Neural cell (in vitro differentiated cells): Measurements from ENCODE around the gene CLIP4. TPM values are rescaled to one million over a fixed set of nuclear protein-coding genes. Genes with fewer than 3 reads are reported as not detected.

Experiments
- H2AFZ ChIP-seq: fragments of 200-600, 300-800 bp; sonication (generic), shearing (Covaris generic); 2 replicates; pipeline ENCODE4 v1.6.0; 2014; ENCODE audit warnings: low read depth, mild to moderate bottlenecking, antibody characterized with exemption, low read length, moderate library complexity
- H3F3A ChIP-seq: fragments of 200-600 bp; shearing (Covaris generic); 2 replicates; pipeline ENCODE4 v1.6.1; 2016; ENCODE audit warnings: mild to moderate bottlenecking, moderate library complexity, mixed read lengths, antibody characterized with exemption, low read length; ENCODE audit not compliant: insufficient read depth, poor library complexity, severe bottlenecking
- H3K27ac ChIP-seq: fragments of 200-600, 300-800 bp; sonication (generic), shearing (Covaris generic); 2 replicates; pipeline ENCODE4 v1.5.1; 2014; ENCODE audit warnings: mild to moderate bottlenecking, low read length, moderate library complexity
- H3K27me3 ChIP-seq: fragments of 300-800, 200-600 bp; sonication (generic), shearing (Covaris generic); 2 replicates; pipeline ENCODE4 v1.6.0; 2014; ENCODE audit warnings: mild to moderate bottlenecking, low read depth, low read length, moderate library complexity; ENCODE audit not compliant: insufficient read depth
- H3K36me3 ChIP-seq: fragments of 300-800, 200-600 bp; sonication (generic), shearing (Covaris generic); 2 replicates; pipeline ENCODE4 v1.5.1; 2014; ENCODE audit warnings: mild to moderate bottlenecking, antibody characterized with exemption, low read length, moderate library complexity; ENCODE audit not compliant: insufficient read depth
- H3K4me2 ChIP-seq: fragments of 300-800, 200-600 bp; sonication (generic), shearing (Covaris generic); 2 replicates; pipeline ENCODE4 v1.6.0; 2014; ENCODE audit warnings: mild to moderate bottlenecking, low read length
- H3K4me3 ChIP-seq: fragments of 300-800, 200-600 bp; sonication (generic), shearing (Covaris generic); 2 replicates; pipeline ENCODE4 v1.5.1; 2014; ENCODE audit warnings: mild to moderate bottlenecking, low read length, moderate library complexity
- H3K79me2 ChIP-seq: fragments of 200-600 bp; shearing (Covaris generic); replicated peaks from 2 replicates; pipeline ENCODE4 v1.6.0; 2014; ENCODE audit warnings: mild to moderate bottlenecking, low read length, moderate library complexity; ENCODE audit not compliant: insufficient read depth
- H3K9ac ChIP-seq: fragments of 300-800, 200-600 bp; sonication (generic), shearing (Covaris generic); 2 replicates; pipeline ENCODE4 v1.6.1; 2016; ENCODE audit warnings: mild to moderate bottlenecking, low read length, mixed read lengths
- H3K9me2 ChIP-seq: fragments of 200-600 bp; shearing (Covaris generic); 2 replicates; pipeline ENCODE4 v1.6.1; 2016; ENCODE audit warnings: mild to moderate bottlenecking, low read length, mixed read lengths; ENCODE audit not compliant: insufficient read depth
- H3K9me3 ChIP-seq: fragments of 200-600, 300-800 bp; sonication (generic), shearing (Covaris generic); 2 replicates; pipeline ENCODE4 v1.6.1; 2016; ENCODE audit warnings: mild to moderate bottlenecking, mixed run types, low read length, moderate library complexity, mixed read lengths
- H4K20me1 ChIP-seq: fragments of 200-600 bp; shearing (Covaris generic); 2 replicates; pipeline ENCODE4 v1.6.1; 2016; ENCODE audit warnings: mild to moderate bottlenecking, mixed run types; ENCODE audit not compliant: insufficient read depth
- CTCF ChIP-seq: fragments of 450-650 bp; IDR thresholded peaks from 2 replicates; pipeline ENCODE4 v1.5.1; 2014; ENCODE audit warnings: antibody characterized with exemption, mild to moderate bottlenecking, moderate library complexity; ENCODE audit not compliant: poor library complexity, severe bottlenecking
- EP300 ChIP-seq: fragments of 450-650 bp; conservative IDR thresholded peaks from 2 replicates; pipeline ENCODE4 v1.6.1; 2014; ENCODE audit warnings: antibody characterized with exemption, mild to moderate bottlenecking, moderate library complexity; ENCODE audit not compliant: poor library complexity, severe bottlenecking
- EZH2 ChIP-seq: fragments of 200-600, 300-800 bp; shearing (Covaris generic), sonication (generic); IDR thresholded peaks from 2 replicates; pipeline ENCODE4 v1.6.1; 2014; ENCODE audit warnings: antibody characterized with exemption, low read length, borderline replicate concordance, mild to moderate bottlenecking; ENCODE audit not compliant: insufficient read depth, poor library complexity, severe bottlenecking
- MXI1 ChIP-seq: fragments of 450-650 bp; conservative IDR thresholded peaks from 2 replicates; pipeline ENCODE4 v1.6.1; 2014; ENCODE audit warnings: antibody characterized with exemption, mild to moderate bottlenecking; ENCODE audit not compliant: poor library complexity, severe bottlenecking
- POLR2AphosphoS5 ChIP-seq: IDR thresholded peaks from 2 replicates; pipeline ENCODE4 v1.6.1; 2012
- RAD21 ChIP-seq: fragments of 450-650 bp; conservative IDR thresholded peaks from 2 replicates; pipeline ENCODE4 v1.6.1; 2014; ENCODE audit warnings: antibody characterized with exemption, mild to moderate bottlenecking, moderate library complexity
- REST ChIP-seq: IDR thresholded peaks from 2 replicates; pipeline ENCODE4 v1.6.1; 2012; ENCODE audit warnings: borderline replicate concordance
- SMC3 ChIP-seq: fragments of 450-650 bp; conservative IDR thresholded peaks from 2 replicates; pipeline ENCODE4 v1.6.1; 2014; ENCODE audit warnings: antibody characterized with exemption, mild to moderate bottlenecking, moderate library complexity; ENCODE audit not compliant: poor library complexity
- TAF1 ChIP-seq: IDR thresholded peaks from 2 replicates; pipeline ENCODE4 v1.6.1; 2012; ENCODE audit warnings: low read depth
- polyA plus RNA-seq: library from polyadenylated mRNA; depleted of rRNA; stranded (reverse); fragments of >200 nt; gene quantifications from 2 replicates; pipeline ENCODE4 v1.2.3, GENCODE V29; 2014

Gene CLIP4
- polyA plus RNA-seq, 1 donor from 2014 or later = 10.2 TPM

- Histone ChIP-seq H2AFZ (no peak overlapping the region), H3K9ac (no peak overlapping the region), H3F3A (no peaks in the 10 kb centered on the region), H4K20me1 (no peaks in the 10 kb centered on the region), H3K9me3 (no peaks in the 10 kb centered on the region), H3K4me2 (no peak overlapping the region), H3K27ac (no peak overlapping the region), H3K27me3 (no peaks in the 10 kb centered on the region), H3K4me3 (no peak overlapping the region), H3K9me2 (no peaks in the 10 kb centered on the region), H3K79me2 (no peaks in the 10 kb centered on the region), H3K36me3 (no peaks in the 10 kb centered on the region)
- no peak for TF ChIP-seq EP300
- TF ChIP-seq SMC3 = no peak
- no peak for TF ChIP-seq POLR2AphosphoS5
- TF ChIP-seq MXI1 = no peak
- TF ChIP-seq REST = no peak
- TF ChIP-seq CTCF = no peak
- no peak for TF ChIP-seq RAD21
- TF ChIP-seq EZH2 = no peak
Observed at GRCh38 chr2:29216609-29216909, 101.3 kb downstream of the CLIP4 start.

- Histone ChIP-seq H3K4me3 (no peak overlapping the region), H3K9ac (no peak overlapping the region), H3K9me3 (no peaks in the 10 kb centered on the region), H3K79me2 (no peaks in the 10 kb centered on the region), H3F3A (no peaks in the 10 kb centered on the region), H2AFZ (no peak overlapping the region), H3K36me3 (no peaks in the 10 kb centered on the region), H3K9me2 (no peaks in the 10 kb centered on the region), H3K27ac (no peak overlapping the region), H3K27me3 (no peaks in the 10 kb centered on the region), H4K20me1 (no peaks in the 10 kb centered on the region), H3K4me2 (no peak overlapping the region)
- TF ChIP-seq MXI1 (no peak), EZH2 (no peak), RAD21 (no peak), TAF1 (no peak), EP300 (no peak), REST (no peak), POLR2AphosphoS5 (no peak), SMC3 (no peak), CTCF (no peak)
Observed at GRCh38 chr2:29218071-29218470, 102.9 kb downstream of the CLIP4 start.
